ENCODE data around the gene INTS2. TPM values are rescaled to one million over a fixed set of nuclear protein-coding genes. Genes with fewer than 3 reads are reported as not detected.

The INTS2 gene
- total RNA-seq, 1 experiment from 2014 or later = 9.4 TPM

DNA sequence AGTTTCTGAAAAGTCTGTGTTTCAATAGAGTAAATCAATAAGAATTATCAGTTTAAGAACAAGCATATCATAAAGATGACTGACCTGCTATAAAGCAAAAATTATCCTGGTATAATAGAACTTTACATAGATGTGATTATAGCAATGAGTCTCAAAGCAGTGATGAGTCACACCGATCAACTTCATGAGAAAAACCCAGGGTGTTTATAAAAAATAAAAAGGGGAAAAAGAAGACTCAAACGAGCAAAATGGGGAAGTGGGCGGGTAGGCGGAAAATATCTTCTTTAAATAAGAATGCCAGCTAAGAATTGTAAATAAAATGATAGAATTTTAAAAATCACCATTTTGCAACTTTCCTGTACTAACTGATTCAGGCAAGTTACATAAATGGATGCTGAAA lies 111.2 kb downstream of the INTS2 start:
- CTCF ChIA-PET = no interaction called here
- Mint-ChIP-seq H3K27me3 (ENCODE audit: unreplicated experiment) (no peaks in the 10 kb centered on the region), H3K36me3 (ENCODE audit: insufficient read depth, unreplicated experiment) (peaks cover 1% of the 10 kb centered on the region), H3K4me1 (ENCODE audit: low read depth, unreplicated experiment) (no peaks in the 10 kb centered on the region), H3K27ac (ENCODE audit: unreplicated experiment) (no peak overlapping the region), H3K4me3 (ENCODE audit: low read depth, unreplicated experiment) (no peak overlapping the region), H3K9me3 (ENCODE audit: low read depth, unreplicated experiment) (no peaks in the 10 kb centered on the region)
- BruUV-seq (replicated peaks) = no TSS peak
- intact Hi-C loops (cut with micrococcal nuclease; ENCODE audit: unreplicated experiment) = no loop called here
- TF ChIP-seq, protein P1, sequence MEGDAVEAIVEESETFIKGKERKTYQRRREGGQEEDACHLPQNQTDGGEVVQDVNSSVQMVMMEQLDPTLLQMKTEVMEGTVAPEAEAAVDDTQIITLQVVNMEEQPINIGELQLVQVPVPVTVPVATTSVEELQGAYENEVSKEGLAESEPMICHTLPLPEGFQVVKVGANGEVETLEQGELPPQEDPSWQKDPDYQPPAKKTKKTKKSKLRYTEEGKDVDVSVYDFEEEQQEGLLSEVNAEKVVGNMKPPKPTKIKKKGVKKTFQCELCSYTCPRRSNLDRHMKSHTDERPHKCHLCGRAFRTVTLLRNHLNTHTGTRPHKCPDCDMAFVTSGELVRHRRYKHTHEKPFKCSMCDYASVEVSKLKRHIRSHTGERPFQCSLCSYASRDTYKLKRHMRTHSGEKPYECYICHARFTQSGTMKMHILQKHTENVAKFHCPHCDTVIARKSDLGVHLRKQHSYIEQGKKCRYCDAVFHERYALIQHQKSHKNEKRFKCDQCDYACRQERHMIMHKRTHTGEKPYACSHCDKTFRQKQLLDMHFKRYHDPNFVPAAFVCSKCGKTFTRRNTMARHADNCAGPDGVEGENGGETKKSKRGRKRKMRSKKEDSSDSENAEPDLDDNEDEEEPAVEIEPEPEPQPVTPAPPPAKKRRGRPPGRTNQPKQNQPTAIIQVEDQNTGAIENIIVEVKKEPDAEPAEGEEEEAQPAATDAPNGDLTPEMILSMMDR (IDR thresholded peaks at IDR 0.05; ENCODE audit: unreplicated experiment) = no peak
- no peak for DNase-seq

DNA sequence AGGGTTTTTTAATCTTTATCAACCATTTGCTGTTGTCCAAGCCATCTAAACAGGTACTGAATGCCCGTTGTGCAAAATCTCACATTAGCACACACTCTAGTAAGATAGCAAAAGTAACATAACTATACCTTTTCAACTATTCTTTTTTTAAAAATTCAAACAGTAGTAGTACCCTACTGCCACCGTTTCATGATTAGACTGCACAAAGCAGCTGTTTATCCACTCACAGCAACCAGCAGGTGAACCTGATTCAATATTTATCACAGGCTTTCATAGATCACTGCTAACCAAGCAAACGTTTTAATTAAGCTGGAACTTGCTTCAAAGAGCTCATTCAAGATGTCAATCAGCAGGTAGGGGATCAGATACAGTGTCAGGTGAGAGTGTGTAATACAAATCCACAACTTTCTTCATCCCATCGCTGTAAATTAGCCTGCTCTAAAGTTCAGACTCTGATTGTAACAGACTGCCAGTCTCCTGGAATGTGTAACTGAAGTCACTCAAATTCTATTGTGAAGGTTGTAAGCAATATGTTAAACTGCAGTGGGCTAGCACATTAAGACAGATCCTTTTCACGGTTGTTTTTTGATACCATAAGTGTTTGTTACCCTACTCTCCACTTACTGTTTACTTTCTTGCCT lies 111.8 kb downstream of the INTS2 start:
- no peaks in the 10 kb centered on the region for H3K27me3 Mint-ChIP-seq (ENCODE audit: unreplicated experiment)
- H3K4me3 Mint-ChIP-seq (ENCODE audit: low read depth, unreplicated experiment) = no peak overlapping the region
- no peaks in the 10 kb centered on the region for H3K4me1 Mint-ChIP-seq (ENCODE audit: low read depth, unreplicated experiment)
- H3K36me3 Mint-ChIP-seq (ENCODE audit: insufficient read depth, unreplicated experiment) = no peaks in the 10 kb centered on the region
- BruUV-seq (replicated peaks) = no TSS peak
- DNase-seq = no peak
- TF ChIP-seq, protein P1 (IDR thresholded peaks at IDR 0.05; ENCODE audit: unreplicated experiment) = no peak
- CTCF ChIA-PET = no interaction called here
- intact Hi-C loops (cut with micrococcal nuclease; ENCODE audit: unreplicated experiment) = no loop called here
- no peak overlapping the region for H3K27ac Mint-ChIP-seq (ENCODE audit: unreplicated experiment)
- no peaks in the 10 kb centered on the region for H3K9me3 Mint-ChIP-seq (ENCODE audit: low read depth, unreplicated experiment)

Other genes with a start within 250 kb of the INTS2 start
- gene BRIP1, start 64.5 kb downstream of the INTS2 start, total RNA-seq (2022) = 10.3 and 12.3 TPM in 2 replicates
- gene MED13, start 137.3 kb upstream of the INTS2 start, total RNA-seq (2022) = 42.0 and 50.2 TPM in 2 replicates

All from Calu3 (cell line).